Upper lobe of left lung (tissue), 4 donors: ENCODE measurements around the gene CACNG7.

Source experiments
- EP300 ChIP-seq, 4 donors: sonication (generic); formaldehyde crosslinking; IDR thresholded peaks; one replicate each; pipeline ENCODE4 v1.5.1; 2017; ENCODE audit warnings: antibody characterized with exemption in 4 of 4, control low read depth in 2 of 4
- POLR2A ChIP-seq, 4 donors: fragments of 450-650 bp; IDR thresholded peaks; one replicate each; pipeline ENCODE4 v1.5.1; 2016 to 2017; ENCODE audit warnings: antibody characterized with exemption in 4 of 4, mild to moderate bottlenecking in 2 of 4
- POLR2AphosphoS5 ChIP-seq, 2 donors: sonication (generic); formaldehyde crosslinking; IDR thresholded peaks; one replicate each; pipeline ENCODE4 v1.5.1; 2017; ENCODE audit warnings: antibody characterized with exemption in 2 of 2
- TF ChIP-seq, protein P1 (sequence below), 6 experiments: fragments of 450-650 bp in 4 of 6; fragments of 200-600 bp in 2 of 6; sonication (generic) in 2 of 6; IDR thresholded peaks; one replicate each; pipeline ENCODE4 v1.5.1; 2016 to 2019; ENCODE audit warnings: antibody characterized with exemption in 6 of 6

DNA sequence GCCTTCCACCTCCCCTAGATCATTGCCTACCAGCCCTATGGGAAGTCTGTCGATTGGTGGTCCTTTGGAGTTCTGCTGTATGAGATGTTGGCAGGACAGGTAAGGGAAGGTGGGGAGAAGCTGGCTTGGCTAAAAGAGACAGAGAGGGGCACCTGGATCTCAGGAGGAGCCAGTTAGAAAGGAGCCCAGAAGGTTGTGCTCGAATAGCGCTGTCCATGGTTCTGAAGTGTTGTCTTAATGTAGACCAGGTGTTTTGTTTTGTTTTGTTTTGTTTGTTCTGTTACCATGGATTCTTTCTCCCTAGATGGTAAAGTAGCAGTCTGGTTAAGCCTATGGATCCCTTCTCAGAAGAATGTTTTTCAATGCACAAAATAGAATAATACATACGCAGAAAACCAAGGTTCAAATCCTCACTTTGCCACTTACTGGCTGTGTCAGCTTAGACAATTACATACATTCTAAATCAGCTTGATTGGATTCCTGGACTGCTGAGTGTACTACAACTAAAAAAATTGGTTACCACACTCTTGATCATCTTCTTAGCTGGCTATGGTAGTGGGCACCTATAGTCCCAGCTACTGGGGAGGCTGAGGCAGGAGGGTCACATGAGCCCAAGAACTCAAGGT is 5.9 kb upstream of the CACNG7 start:
- TF ChIP-seq, protein P1, sequence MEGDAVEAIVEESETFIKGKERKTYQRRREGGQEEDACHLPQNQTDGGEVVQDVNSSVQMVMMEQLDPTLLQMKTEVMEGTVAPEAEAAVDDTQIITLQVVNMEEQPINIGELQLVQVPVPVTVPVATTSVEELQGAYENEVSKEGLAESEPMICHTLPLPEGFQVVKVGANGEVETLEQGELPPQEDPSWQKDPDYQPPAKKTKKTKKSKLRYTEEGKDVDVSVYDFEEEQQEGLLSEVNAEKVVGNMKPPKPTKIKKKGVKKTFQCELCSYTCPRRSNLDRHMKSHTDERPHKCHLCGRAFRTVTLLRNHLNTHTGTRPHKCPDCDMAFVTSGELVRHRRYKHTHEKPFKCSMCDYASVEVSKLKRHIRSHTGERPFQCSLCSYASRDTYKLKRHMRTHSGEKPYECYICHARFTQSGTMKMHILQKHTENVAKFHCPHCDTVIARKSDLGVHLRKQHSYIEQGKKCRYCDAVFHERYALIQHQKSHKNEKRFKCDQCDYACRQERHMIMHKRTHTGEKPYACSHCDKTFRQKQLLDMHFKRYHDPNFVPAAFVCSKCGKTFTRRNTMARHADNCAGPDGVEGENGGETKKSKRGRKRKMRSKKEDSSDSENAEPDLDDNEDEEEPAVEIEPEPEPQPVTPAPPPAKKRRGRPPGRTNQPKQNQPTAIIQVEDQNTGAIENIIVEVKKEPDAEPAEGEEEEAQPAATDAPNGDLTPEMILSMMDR (IDR thresholded peaks at IDR 0.05): no peak
- no peak for TF ChIP-seq POLR2A (IDR thresholded peaks at IDR 0.05)
- TF ChIP-seq POLR2AphosphoS5 (IDR thresholded peaks at IDR 0.05): no peak
- TF ChIP-seq EP300 (IDR thresholded peaks at IDR 0.05): no peak
